Chondrocyte (in vitro differentiated cells): ENCODE measurements around the gene DNAJA4. TPM values are rescaled to one million over a fixed set of nuclear protein-coding genes. Genes with fewer than 3 reads are reported as not detected.

Experiments
- DNase-seq: peaks from one replicate; pipeline ENCODE4 v3.0.0; 2021; ENCODE audit warnings: mixed read lengths, low spot score
- H3K27ac Mint-ChIP-seq: one replicate; pipeline ENCODE4 v1.8.0; 2021; ENCODE audit warnings: mild to moderate bottlenecking, moderate library complexity, mixed read lengths; ENCODE audit not compliant: unreplicated experiment
- H3K27me3 Mint-ChIP-seq: 2 replicates; pipeline ENCODE4 v1.8.0; 2021; ENCODE audit warnings: low read depth, mixed read lengths
- H3K36me3 Mint-ChIP-seq: 2 replicates; pipeline ENCODE4 v1.8.0; 2021; ENCODE audit warnings: low read depth, mixed read lengths
- H3K4me1 Mint-ChIP-seq: 2 replicates; pipeline ENCODE4 v1.8.0; 2021; ENCODE audit warnings: low read depth, mild to moderate bottlenecking, mixed read lengths
- H3K4me3 Mint-ChIP-seq: one replicate; pipeline ENCODE4 v1.8.0; 2021; ENCODE audit warnings: mild to moderate bottlenecking, moderate library complexity, mixed read lengths; ENCODE audit not compliant: unreplicated experiment
- H3K9me3 Mint-ChIP-seq: 2 replicates; pipeline ENCODE4 v1.8.0; 2021; ENCODE audit warnings: low read depth, mixed read lengths
- CTCF ChIP-seq: fragments of 200-600 bp; sonication (generic); IDR thresholded peaks from 2 replicates; pipeline ENCODE4 v1.5.0; 2021; ENCODE audit warnings: antibody characterized with exemption, mild to moderate bottlenecking, moderate library complexity
- total RNA-seq: library from RNA; stranded (reverse); gene quantifications from 3 replicates; pipeline ENCODE4 v1.2.1, GENCODE V29; 2021

The DNAJA4 gene
- total RNA-seq, 1 donor from 2014 or later = 0.27 TPM

- no peak overlapping the region for H3K4me3 Mint-ChIP-seq
Measured at GRCh38 chr15:78316283-78317083, 52.1 kb downstream of the DNAJA4 start.

GRCh38 chr15:78317145-78317836 is 52.9 kb downstream of the DNAJA4 start:
- Mint-ChIP-seq H3K4me1 (peaks cover 5% of the 10 kb centered on the region), H3K27ac (no peak overlapping the region), H3K4me3 (no peak overlapping the region), H3K36me3 (no peaks in the 10 kb centered on the region), H3K27me3 (no peaks in the 10 kb centered on the region), H3K9me3 (no peaks in the 10 kb centered on the region)
- DNase-seq = no peak
- peak; percentile 33 for TF ChIP-seq CTCF

More at GRCh38 chr15:78316283-78317083, 52.1 kb downstream of the DNAJA4 start:
- DNase-seq = no peak
- Mint-ChIP-seq H3K9me3 (no peaks in the 10 kb centered on the region), H3K27me3 (no peaks in the 10 kb centered on the region), H3K36me3 (no peaks in the 10 kb centered on the region), H3K4me1 (no peaks in the 10 kb centered on the region), H3K27ac (no peak overlapping the region)
- no peak for TF ChIP-seq CTCF

- no peak for TF ChIP-seq CTCF
- Mint-ChIP-seq H3K36me3 (no peaks in the 10 kb centered on the region), H3K4me1 (peaks cover 8% of the 10 kb centered on the region), H3K27me3 (no peaks in the 10 kb centered on the region), H3K4me3 (no peak overlapping the region), H3K9me3 (no peaks in the 10 kb centered on the region), H3K27ac (no peak overlapping the region)
- DNase-seq = peak; percentile 67
Measured at GRCh38 chr15:78319588-78319987, 55.2 kb downstream of the DNAJA4 start.

GRCh38 chr15:78320183-78320582 is 55.8 kb downstream of the DNAJA4 start:
- no peak for TF ChIP-seq CTCF
- no peaks in the 10 kb centered on the region for H3K36me3 Mint-ChIP-seq
- no peaks in the 10 kb centered on the region for H3K27me3 Mint-ChIP-seq
- DNase-seq = peak; percentile 53
- H3K4me3 Mint-ChIP-seq = no peak overlapping the region
- H3K27ac Mint-ChIP-seq = no peak overlapping the region
- H3K4me1 Mint-ChIP-seq = peaks cover 11% of the 10 kb centered on the region
- no peaks in the 10 kb centered on the region for H3K9me3 Mint-ChIP-seq

- Mint-ChIP-seq H3K36me3 (no peaks in the 10 kb centered on the region), H3K27ac (no peak overlapping the region), H3K9me3 (no peaks in the 10 kb centered on the region), H3K4me3 (no peak overlapping the region), H3K4me1 (peaks cover 12% of the 10 kb centered on the region), H3K27me3 (no peaks in the 10 kb centered on the region)
- no peak for TF ChIP-seq CTCF
- DNase-seq = no peak
Measured at GRCh38 chr15:78321041-78321570, 56.7 kb downstream of the DNAJA4 start.
